Esophagus squamous epithelium (tissue), 4 donors: ENCODE results near the gene SNED1.

Experiments
- POLR2A ChIP-seq, 4 donors: fragments of 450-650 bp; IDR thresholded peaks; one replicate each; pipeline ENCODE4 v1.6.1; 2017; ENCODE audit warnings: antibody characterized with exemption in 4 of 4, mild to moderate bottlenecking in 4 of 4, moderate library complexity in 3 of 4
- TF ChIP-seq, protein P1 (sequence below), 6 experiments: fragments of 450-650 bp in 4 of 6; fragments of 200-600 bp in 2 of 6; sonication (generic) in 2 of 6; IDR thresholded peaks; one replicate each; pipeline ENCODE4 v1.5.1; 2016 to 2019; ENCODE audit warnings: antibody characterized with exemption in 6 of 6, mild to moderate bottlenecking in 4 of 6, moderate library complexity in 4 of 6

DNA sequence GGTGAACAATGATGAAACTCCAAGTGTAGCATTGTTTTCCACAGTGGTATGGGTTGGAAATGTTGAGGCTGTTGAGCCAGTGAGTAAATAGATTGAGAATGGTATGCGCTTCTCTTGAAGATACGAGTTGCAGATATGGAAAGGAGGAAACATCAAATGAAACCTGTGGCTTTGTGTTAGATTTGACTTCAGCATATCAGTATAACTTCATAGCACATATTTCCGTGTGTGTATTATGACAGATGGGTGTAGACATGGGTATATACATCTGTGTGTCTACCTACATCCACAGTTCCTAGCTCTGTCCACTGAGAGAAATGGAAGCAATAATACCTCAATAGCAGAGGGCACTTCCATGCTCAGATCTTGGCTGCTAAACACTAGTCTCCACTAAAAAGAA, 8.0 kb downstream of the SNED1 start:
- TF ChIP-seq, protein P1, sequence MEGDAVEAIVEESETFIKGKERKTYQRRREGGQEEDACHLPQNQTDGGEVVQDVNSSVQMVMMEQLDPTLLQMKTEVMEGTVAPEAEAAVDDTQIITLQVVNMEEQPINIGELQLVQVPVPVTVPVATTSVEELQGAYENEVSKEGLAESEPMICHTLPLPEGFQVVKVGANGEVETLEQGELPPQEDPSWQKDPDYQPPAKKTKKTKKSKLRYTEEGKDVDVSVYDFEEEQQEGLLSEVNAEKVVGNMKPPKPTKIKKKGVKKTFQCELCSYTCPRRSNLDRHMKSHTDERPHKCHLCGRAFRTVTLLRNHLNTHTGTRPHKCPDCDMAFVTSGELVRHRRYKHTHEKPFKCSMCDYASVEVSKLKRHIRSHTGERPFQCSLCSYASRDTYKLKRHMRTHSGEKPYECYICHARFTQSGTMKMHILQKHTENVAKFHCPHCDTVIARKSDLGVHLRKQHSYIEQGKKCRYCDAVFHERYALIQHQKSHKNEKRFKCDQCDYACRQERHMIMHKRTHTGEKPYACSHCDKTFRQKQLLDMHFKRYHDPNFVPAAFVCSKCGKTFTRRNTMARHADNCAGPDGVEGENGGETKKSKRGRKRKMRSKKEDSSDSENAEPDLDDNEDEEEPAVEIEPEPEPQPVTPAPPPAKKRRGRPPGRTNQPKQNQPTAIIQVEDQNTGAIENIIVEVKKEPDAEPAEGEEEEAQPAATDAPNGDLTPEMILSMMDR (IDR thresholded peaks at IDR 0.05) = no peak
- no peak for TF ChIP-seq POLR2A (IDR thresholded peaks at IDR 0.05)
